Thyroid gland (tissue), 4 donors: ENCODE results near the gene USP2. TPM values are rescaled to one million over a fixed set of nuclear protein-coding genes. Genes with fewer than 3 reads are reported as not detected.

ENCODE experiments used
- DNase-seq, 2 donors: peaks; one replicate each; pipeline ENCODE4 v3.0.0-alpha.2; 2019
- H3K27ac ChIP-seq, 3 donors: fragments of 200-600 bp; sonication (generic); 1 replicate in 2 of 3; 2 replicates in 1 of 3; pipeline ENCODE4 v1.5.1; 2016 to 2019; ENCODE audit warnings: mild to moderate bottlenecking in 1 of 3, moderate library complexity in 1 of 3
- H3K27me3 ChIP-seq: fragments of 200-600 bp; sonication (generic); one replicate; pipeline ENCODE4 v1.5.1; 2019
- H3K36me3 ChIP-seq, 2 donors: fragments of 200-600 bp; sonication (generic); one replicate each; pipeline ENCODE4 v1.5.1; 2016 to 2019
- H3K4me1 ChIP-seq, 2 donors: fragments of 200-600 bp; sonication (generic); one replicate each; pipeline ENCODE4 v1.5.1; 2017 to 2019
- H3K4me3 ChIP-seq, 3 donors: fragments of 200-600 bp; sonication (generic); replicated peaks in 1 of 3; 1 replicate in 2 of 3; 2 replicates in 1 of 3; pipeline ENCODE4 v1.5.1; 2016; ENCODE audit warnings: mild to moderate bottlenecking in 1 of 3
- H3K9me3 ChIP-seq: fragments of 200-600 bp; sonication (generic); one replicate; pipeline ENCODE4 v1.5.1; 2017
- POLR2A ChIP-seq, 2 donors: fragments of 450-650 bp; IDR thresholded peaks; one replicate each; pipeline ENCODE4 v1.6.1; 2017; ENCODE audit warnings: antibody characterized with exemption in 2 of 2, mild to moderate bottlenecking in 2 of 2, moderate library complexity in 1 of 2
- WGBS, 2 donors: methylation state at CpG; one replicate each; pipeline ENCODE4 v1.1.5; 2017; 5-methylcytosine and 5-hydroxymethylcytosine counted together
- intact Hi-C: fragments of 100-400 bp; cut with DNase I; formaldehyde crosslinking; loops from one replicate; pipeline ENCODE4 v1.15.1; 2023
- total RNA-seq, 4 donors: library from RNA; depleted of rRNA; stranded (reverse); fragments of >200 nt; gene quantifications; one replicate each; pipeline ENCODE4 v1.2.3, GENCODE V29; 2016
- TF ChIP-seq, protein P1 (sequence below), 6 experiments: fragments of 200-600 bp in 3 of 6; fragments of 450-650 bp in 3 of 6; sonication (generic) in 3 of 6; IDR thresholded peaks; one replicate each; pipeline ENCODE4 v1.5.1; 2016 to 2019; ENCODE audit warnings: antibody characterized with exemption in 6 of 6, mild to moderate bottlenecking in 2 of 6, inconsistent platforms in 1 of 6, moderate library complexity in 1 of 6

USP2 gene
- total RNA-seq, 4 donors from 2014 or later, result 2.0 to 5.3 (median 4.6) TPM

DNA sequence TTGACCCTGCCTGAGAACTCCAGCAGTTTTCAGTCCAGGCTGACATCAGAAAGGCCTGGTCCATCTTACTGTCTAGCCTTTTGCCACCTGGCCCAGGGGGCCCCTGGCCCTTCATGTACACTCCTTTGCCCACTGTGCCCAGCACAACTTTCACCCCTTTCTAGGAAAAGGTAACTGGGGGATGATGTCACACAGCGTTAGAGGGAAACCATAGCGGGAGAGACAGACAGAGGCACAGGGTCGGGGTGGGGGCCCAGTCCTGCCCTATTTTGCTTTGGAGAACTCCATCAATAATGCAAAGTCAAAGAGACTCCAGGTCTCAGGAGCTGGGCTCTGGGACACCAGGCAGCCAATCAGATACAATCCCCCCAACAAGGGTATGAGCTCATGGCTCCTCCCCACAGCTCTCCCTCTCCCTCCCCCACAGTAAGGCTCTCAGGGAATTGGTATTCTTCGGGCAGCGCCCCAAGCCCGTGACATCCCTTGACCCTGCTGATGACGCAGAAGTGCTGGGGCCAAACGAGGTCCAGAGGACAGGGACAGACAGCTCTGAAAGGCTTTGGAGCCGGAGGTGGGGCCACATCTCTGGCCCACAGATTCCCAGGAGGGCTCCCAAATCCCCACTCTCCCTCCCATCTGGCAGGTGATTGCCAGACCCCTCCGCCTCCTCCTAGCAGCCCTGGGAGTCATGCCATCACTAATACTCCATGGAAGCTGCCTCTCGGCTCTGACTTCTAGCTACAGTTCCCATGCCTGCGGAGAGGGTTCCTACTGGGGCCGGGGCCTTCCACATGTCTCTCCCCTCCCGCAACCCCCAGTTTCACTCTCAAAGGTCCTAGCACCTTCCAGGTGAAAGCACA, 5.9 kb downstream of the USP2 start:
- H3K9me3 ChIP-seq, result no peaks in the 10 kb centered on the region
- peak overlapping the region; percentile 44 to 85 (median 72) for H3K27ac ChIP-seq
- peaks cover 25 to 42% of the 10 kb centered on the region in 2 donors for H3K4me1 ChIP-seq
- 48 to 52% methylated on average over 13 to 14 of the region's 14 CpGs for WGBS, 2 donors
- no peaks in the 10 kb centered on the region for H3K27me3 ChIP-seq
- no peaks in the 10 kb centered on the region for H3K36me3 ChIP-seq
- no peak overlapping the region for H3K4me3 ChIP-seq
- TF ChIP-seq, protein P1, sequence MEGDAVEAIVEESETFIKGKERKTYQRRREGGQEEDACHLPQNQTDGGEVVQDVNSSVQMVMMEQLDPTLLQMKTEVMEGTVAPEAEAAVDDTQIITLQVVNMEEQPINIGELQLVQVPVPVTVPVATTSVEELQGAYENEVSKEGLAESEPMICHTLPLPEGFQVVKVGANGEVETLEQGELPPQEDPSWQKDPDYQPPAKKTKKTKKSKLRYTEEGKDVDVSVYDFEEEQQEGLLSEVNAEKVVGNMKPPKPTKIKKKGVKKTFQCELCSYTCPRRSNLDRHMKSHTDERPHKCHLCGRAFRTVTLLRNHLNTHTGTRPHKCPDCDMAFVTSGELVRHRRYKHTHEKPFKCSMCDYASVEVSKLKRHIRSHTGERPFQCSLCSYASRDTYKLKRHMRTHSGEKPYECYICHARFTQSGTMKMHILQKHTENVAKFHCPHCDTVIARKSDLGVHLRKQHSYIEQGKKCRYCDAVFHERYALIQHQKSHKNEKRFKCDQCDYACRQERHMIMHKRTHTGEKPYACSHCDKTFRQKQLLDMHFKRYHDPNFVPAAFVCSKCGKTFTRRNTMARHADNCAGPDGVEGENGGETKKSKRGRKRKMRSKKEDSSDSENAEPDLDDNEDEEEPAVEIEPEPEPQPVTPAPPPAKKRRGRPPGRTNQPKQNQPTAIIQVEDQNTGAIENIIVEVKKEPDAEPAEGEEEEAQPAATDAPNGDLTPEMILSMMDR (IDR thresholded peaks at IDR 0.05), result no peak
- no peak for TF ChIP-seq POLR2A (IDR thresholded peaks at IDR 0.05)
- DNase-seq, result peak; percentile 53 to 57
- intact Hi-C loops, result no loop called here

DNA sequence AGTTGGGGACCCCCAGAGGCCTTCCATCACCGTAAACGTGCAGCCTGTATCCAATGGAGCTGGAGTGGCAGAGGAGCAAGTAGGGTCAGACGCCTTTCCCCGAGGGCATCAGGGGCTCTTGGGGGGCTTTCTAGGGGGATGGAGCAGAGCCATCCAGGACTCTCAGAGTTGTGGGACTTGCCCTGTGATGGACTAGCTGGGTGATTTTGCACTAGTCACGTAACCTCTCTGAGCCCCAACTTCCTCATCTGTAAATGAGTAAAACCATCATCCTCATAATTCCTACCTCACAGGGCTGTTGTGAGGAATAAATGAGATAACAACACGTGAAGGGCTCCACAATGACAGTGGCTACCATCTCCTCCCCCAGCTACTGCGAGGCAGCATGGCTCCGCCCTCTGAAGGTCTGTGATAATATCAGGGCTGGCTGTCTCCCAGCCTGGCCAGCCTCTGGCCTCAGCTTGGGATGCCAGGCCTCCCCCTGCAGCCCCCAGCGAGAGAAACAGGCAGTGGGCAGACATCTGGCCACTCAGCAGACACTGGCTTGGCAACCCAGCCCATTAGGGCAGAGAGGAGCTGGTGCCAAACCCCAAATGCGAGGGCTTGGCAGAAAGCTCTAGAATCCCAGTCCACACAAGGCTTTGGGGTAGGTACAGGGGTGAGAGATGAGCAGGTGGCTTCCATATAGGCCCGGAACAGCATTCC, 6.7 kb downstream of the USP2 start:
- no peak for DNase-seq
- H3K36me3 ChIP-seq, result no peaks in the 10 kb centered on the region
- H3K9me3 ChIP-seq, result no peaks in the 10 kb centered on the region
- intact Hi-C loops, result no loop called here
- H3K4me3 ChIP-seq, result no peak overlapping the region
- H3K27me3 ChIP-seq, result no peaks in the 10 kb centered on the region
- H3K27ac ChIP-seq, result peak overlapping the region in 2 of 3 donors; percentile 22 to 85
- WGBS, 2 donors, result 41 to 59% methylated on average over 8 to 10 of the region's 11 CpGs
- peaks cover 31 to 46% of the 10 kb centered on the region in 2 donors for H3K4me1 ChIP-seq
- TF ChIP-seq POLR2A (IDR thresholded peaks at IDR 0.05), result no peak
- TF ChIP-seq, protein P1 (IDR thresholded peaks at IDR 0.05), result no peak

DNA sequence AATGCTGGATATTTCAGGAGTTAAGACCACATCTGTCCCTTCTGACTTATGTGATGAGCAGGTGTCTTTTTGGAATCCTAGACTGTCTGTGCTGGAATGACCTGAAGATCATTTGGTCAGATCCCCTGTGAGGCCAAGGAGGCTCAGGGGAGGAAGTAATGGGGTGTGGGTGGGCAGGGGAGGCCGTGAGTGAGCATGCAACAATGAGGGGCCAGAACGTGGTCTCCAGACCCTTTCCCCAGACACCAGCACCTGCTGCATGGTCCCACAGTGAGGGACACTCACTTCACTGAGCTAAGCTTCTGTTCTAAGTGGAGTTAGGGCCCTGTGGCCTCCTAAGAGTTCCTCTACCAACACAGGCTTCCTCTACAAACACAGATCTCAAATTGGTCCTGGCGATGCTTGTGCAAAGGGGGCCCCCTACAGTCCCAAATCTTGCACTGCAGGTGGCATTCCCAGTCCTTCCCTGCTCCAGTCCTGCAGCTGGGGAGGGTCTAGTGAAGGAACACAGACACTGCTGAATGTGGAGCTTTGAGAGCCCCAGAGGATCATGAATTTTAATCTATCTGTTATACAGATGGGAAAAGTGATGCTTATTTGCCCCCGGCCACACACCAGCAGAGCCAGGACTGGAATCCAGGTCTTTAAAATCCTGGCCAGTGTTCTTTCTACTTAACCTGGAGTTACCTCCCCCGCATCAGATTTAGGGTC, 7.4 kb downstream of the USP2 start:
- Histone ChIP-seq H3K4me1 (peaks cover 38 to 53% of the 10 kb centered on the region in 2 donors), H3K4me3 (no peak overlapping the region), H3K9me3 (no peaks in the 10 kb centered on the region), H3K27ac (no peak overlapping the region), H3K36me3 (no peaks in the 10 kb centered on the region), H3K27me3 (no peaks in the 10 kb centered on the region)
- 46 to 63% methylated on average over 5 of the region's 5 CpGs for WGBS, 2 donors
- peak; percentile 73 to 76 for DNase-seq
- TF ChIP-seq POLR2A (IDR thresholded peaks at IDR 0.05), result no peak
- TF ChIP-seq, protein P1 (IDR thresholded peaks at IDR 0.05), result peak; percentile 68 to 91 (median 86)
- intact Hi-C loops, result no loop called here

DNA sequence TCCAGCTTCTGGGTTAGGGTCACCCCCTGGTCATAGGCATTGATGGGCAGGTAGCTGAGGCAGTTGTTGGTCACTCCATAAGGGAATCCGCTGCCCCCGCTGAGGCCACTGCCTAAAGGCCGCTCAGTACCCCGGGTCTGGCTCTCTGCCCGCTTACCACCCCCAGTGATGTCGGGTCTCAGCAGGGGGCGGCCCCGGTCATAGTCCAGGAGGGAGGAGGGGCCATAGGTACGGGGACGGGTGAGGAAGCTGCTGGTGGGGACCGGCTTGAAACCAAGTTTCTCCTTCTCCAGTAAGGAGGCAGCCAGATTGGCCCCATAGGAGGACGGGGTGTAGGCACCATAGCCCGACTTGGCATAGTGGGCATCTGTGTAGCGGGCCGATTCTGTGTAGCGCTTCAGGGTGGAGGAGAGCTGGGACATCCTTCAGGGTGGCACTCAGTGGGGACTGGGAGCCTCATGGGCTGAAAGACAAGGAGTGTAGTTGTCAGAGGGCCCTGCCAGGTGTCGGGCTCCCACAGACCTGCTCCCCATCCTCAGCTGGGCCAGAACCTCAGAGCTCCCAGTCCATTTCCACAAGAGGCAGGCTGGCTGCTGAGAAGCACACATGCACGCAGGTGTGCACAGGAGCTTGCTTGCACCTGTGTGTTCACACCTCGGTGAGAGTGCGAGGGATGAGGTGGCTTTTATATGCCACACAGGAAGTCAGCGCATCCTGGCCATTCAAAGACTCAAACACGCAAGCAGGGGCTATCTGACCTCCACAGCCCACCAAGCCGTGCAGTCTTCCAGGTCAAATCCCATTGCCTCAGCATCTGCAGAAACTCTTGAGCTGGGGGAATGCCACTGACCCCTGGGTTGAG, 8.2 kb downstream of the USP2 start:
- Histone ChIP-seq H3K4me3 (no peak overlapping the region), H3K4me1 (peaks cover 46 to 61% of the 10 kb centered on the region in 2 donors), H3K27me3 (no peaks in the 10 kb centered on the region), H3K27ac (no peak overlapping the region), H3K9me3 (no peaks in the 10 kb centered on the region), H3K36me3 (no peaks in the 10 kb centered on the region)
- no peak for DNase-seq
- intact Hi-C loops, result no loop called here
- WGBS, 2 donors, result 89 to 97% methylated on average over 7 to 22 of the region's 23 CpGs
- TF ChIP-seq POLR2A (IDR thresholded peaks at IDR 0.05), result no peak
- TF ChIP-seq, protein P1 (IDR thresholded peaks at IDR 0.05), result no peak
